ENCODE measurements around the gene RNFT2.

The RNFT2 gene, protein sequence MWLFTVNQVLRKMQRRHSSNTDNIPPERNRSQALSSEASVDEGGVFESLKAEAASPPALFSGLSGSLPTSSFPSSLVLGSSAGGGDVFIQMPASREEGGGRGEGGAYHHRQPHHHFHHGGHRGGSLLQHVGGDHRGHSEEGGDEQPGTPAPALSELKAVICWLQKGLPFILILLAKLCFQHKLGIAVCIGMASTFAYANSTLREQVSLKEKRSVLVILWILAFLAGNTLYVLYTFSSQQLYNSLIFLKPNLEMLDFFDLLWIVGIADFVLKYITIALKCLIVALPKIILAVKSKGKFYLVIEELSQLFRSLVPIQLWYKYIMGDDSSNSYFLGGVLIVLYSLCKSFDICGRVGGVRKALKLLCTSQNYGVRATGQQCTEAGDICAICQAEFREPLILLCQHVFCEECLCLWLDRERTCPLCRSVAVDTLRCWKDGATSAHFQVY

DNA sequence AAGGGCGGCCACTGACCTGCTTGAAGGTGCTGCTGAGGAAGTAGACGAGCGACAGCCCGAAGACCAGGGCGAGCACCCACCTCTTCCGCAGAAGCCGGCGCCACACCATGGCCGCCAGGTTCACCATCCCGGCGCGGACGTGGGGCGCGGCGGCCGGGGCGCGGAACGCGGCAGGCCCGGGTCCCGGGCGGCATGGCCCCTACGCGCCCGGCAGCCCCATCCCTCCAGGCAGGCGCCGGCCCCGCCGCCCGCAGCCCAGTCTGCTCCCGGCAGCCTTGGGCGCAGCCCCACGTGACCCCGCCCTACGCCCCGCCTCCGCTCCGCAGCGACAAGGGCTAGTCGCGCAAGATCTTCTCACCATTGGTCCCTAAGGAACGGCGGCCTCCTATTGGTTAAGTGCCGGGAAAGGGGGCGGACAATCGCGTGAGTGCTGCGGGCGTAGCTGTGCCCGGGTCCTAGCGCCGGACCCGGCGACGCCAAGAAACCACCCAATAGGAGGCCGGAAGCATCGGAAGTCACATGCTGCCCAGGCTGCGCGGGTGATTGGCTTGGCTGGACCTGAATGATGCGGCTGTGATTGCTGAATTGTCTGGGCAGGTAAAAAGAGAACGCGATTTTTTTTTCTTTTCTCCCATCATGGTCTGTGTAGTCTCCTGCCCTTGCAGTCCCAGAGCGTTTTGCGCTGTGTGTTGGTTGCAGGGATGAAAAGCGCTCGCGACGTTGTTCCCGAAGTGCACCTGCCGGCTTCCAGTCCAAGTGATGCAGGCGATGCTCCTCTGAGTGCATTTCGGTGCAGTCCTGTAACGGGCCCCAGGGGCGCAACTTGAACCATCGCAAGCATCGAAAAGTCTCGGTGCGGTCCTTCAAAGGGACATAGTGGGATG lies at the start of gene RNFT2, which contains the start of gene SPRING1:
RNFT2 (plus strand) TSS at position 542 of the 884 bp plus-strand sequence. CDS start 2,183 bp downstream, outside the sequence.
SPRING1 (minus strand) TSS at position 296 of the 884 bp plus-strand sequence; CDS start at position 127, 169 bp downstream.
- DNase-seq (ENCODE audit: low read depth in 2 of 2), result peak; percentile 97

DNA sequence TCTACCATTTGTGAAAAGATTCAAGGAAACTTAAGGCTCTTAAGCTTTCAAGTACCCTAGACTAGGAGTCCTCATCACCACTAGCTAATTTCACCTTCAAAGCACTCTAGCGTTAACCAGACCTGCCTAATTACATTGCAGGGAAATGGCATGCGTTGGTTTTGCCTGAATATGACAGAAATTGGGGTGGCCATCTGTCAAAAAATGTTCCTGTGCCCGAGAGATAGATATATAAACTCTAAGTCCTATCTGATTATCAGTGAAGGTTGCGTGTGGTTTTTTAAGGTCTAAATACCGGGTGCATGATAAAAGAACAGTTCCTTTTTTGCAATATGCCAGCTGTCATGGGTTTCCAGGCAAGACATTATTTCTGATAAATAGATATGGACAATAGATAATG lies 48.6 kb upstream of the RNFT2 start:
- DNase-seq (ENCODE audit: low read depth in 2 of 2), result no peak

DNA sequence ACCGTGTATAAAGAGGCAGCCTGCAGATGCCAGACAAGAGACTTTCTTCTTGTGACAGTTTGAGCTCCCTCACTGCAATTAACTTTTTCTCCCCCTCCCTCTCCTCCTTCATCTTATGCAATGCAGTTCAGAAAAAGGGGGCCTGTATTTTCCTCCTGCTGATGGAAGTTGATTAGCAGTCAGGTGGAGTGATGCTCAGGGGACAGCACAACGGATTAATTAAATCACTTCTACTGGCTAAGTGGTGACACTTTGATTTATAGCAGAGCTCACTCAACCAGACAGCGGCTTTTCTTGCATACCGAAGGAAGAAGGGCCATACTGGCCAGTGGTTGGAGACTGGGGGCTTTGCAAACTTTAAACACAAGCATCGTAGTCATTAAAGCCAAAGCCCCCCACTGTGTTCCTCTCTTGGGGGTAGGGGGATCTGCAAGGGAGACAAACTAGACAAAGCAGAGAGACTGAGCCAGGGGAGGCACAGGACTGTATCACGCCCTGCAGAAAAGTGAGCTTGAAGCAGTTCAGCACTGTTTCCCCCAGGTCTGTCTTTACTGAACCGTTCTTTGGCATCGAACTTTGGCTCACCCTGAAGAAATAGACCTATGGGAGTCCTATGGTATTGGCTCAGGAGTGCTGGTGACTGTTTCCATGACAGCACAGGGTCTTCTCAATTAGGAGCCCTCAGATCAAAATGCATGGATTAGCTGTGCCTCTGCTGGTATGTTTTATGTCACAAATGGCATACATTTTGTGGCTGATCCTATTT lies 48.0 kb upstream of the RNFT2 start:
- DNase-seq (ENCODE audit: low read depth in 2 of 2), result no peak

DNA sequence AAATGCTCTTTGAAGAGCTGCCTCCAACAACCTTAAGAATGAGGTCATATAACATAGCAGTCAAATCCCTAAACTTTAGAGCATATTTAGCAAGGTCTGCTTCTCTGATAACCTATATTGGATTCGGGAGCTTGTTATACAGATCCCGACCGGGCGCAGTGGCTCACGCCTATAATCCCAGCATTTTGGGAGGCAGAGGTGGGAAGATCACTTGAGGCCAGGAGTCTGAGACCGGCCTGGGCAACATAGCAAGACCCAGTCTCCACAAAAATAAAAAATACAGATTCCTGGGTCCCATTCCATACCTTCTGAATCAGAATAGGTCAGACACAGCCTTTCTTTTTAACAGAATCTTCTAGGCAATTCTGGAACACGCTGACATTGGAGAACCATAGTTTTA lies 46.9 kb upstream of the RNFT2 start:
- DNase-seq (ENCODE audit: low read depth in 2 of 2), result no peak

DNA sequence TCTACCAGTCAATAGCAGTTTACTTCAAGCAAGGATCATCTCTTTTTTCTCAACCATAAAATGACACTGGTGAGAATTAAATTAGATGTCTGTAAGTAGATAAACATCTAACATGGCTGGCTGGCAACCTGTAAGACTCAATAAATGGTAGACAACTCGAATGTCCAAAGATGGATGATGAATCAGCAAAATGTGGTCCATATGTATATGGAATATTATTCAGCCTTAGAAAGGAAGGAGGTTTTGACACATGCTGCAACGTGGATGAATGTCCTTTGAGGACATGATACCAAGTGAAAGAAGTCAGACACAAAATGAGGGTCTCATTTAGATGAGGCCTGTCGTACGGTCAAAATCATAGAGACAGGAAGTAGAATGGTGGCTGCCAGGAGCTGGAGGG lies 46.5 kb upstream of the RNFT2 start:
- DNase-seq (ENCODE audit: low read depth in 2 of 2), result no peak

DNA sequence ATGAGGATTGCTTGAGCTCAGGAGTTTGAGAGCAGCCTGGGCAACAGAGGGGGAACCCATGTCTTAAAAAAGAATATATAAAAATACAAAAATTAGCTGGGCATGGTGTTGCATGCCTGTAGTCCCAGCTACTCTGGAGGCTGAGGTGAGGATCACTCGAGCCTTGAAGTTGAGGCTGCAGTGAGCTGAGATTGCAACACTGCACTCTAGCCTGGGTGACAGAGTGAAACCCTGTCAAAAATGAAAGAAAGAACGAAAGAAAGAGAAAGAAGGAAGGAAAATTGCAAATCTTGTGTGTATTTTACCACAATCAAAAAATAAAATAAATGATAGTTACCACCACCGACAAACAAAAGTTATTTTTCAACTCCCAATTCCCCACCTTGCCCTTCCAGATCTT lies 45.5 kb upstream of the RNFT2 start:
- no peak for DNase-seq (ENCODE audit: low read depth in 2 of 2)

DNA sequence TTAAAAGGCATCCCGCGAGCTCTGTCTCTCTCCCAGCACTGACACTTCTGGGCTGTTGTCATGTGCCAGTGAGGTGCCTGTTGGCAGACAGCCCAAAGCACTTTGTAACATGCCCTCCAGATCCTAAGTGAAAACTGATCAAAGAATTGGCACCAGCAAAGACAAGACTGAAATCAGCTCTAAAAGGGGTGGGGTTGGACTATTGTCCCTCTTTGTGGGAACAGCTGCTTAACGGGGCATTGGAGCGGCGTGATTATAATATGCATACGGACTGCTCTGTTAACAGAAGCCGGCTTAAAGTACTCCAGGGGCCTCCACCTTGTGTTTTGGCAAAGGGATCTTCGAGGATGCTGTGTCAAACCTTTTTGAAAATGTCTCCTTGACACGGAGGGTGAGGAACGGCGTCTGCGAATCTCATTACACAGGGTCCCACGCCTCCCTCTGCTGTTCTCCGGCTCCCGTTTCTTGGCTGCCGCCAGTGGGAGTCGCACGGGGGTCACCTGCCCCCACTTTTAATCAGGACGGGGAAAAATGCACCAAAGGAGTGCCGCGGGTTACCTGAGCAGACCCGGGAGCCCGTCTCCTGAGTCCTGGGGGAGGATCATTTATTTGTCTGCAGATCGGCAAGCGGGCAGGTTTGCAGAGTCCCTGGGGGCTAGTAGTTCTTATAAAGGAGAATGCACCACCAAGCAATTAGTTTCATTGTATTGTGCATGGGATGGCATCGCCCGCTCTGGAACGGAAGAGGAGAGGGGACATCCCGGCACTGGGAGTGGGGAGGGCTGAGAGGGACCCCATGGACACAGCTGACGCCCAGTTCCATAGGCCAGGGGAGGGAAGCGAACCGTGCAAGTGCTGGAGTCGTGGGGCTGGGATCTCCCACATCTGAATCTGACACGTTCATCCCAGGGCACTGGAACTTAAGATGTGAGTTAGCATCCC lies 44.6 kb upstream of the RNFT2 start:
- DNase-seq (ENCODE audit: low read depth in 2 of 2), result no peak

DNA sequence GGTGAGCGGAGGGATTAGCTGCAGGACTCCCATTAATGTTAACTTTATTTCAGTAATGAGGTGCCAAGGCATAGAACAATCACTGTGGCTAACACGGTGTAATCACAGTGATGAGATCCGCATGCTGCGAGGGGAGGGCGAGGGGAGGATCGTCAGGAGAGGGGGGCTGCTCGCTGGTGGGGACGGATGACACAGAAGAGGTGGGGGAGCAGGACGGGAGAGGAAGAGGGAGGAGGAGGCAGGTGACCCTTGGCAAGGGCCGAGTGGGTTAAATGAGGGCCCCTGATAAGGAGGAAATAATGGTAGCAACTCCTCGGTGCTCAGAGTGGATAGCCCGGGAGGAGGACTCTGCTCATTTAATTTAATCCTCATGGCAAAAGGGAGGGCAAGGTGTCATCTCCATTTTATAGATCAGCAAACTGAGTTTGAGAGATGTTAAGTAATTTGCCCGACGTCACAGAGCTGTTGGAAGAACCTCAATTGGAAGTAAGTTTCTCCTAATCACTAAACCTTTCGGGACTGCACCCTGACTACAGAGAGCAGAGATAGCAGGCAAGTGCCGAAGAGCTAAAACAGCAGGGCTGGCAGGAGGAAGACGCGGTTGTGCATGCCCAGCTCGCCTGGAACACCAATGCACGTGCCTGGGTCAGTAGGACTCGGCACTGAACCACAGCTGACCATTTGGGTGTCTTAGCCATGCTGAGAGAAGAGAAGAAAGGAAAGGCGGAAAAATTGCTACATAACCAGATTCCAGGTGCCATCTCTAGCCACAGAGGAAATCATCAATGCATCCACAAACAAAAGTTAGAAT lies 43.3 kb upstream of the RNFT2 start:
- DNase-seq (ENCODE audit: low read depth in 2 of 2), result no peak

DNA sequence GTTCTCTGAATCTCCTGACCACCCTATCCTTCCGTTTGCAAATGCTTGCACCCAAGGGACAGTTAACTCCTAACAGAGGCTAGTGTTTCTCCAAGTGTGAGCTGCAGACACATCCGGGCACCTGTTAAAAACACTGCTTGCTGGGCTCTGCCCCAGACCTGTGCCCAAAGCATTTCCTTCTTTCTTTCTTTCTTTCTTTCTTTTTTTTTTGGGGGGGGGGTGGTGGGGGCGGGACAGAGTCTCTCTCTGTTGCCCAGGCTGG lies 42.7 kb upstream of the RNFT2 start:
- DNase-seq (ENCODE audit: low read depth in 2 of 2), result no peak

DNA sequence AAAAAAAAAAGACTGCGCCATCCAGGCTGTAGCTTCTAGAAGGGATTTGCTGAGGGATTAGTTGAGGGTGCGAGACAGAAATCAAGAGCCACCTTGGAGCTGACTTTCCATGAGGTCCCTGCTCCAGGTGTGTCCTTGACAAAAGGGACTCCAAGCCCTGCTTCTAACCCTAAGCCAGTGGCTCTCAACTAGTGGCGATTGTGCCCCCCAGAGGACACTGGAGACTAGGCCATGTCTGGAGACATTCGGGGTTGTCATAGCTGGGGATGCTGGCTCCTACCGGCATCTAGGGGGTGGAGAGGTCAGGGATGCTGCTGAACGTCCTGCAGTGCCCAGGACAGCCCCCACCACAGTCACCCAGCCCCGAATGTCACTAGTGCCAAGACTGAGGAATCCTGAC lies 40.8 kb upstream of the RNFT2 start:
- no peak for DNase-seq (ENCODE audit: low read depth in 2 of 2)

DNA sequence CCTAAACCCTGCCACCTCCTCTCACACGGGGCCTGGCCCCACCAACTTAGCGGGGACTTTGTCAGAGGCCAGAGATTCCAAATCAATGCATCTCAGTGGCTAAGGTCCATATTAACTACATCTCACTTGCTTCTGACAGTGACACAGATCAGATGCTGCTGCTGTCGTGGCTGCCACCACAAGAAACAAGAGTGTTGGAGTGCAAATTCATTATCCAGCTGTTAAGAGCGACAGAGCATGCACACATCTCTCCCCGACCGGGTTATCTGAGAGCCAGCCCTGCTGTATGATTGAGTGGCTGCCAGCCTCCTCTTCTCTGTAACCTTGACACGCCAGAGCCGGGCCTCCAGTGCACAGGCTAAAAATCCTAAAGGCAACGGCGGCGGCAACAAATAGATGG lies 40.4 kb upstream of the RNFT2 start:
- DNase-seq (ENCODE audit: low read depth in 2 of 2), result no peak

DNA sequence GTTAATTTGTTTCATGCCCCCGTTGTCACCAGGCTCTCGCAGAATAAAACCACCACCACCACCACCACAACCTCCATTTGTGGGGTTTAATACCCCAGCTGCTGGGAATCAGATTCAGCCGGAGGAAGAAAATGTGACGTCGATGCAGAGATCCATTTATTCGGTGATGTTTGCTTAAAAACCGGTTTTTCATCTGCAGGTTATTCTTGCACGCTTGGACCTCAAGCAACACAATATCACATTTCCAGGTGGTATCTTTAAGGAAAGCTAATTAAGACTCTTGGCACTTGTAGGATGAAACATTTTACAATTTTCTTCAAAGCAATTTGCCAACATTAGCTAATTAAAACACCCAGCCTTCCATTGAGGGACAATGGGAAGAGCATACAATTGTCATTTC lies 40.0 kb upstream of the RNFT2 start:
- no peak for DNase-seq (ENCODE audit: low read depth in 2 of 2)

DNA sequence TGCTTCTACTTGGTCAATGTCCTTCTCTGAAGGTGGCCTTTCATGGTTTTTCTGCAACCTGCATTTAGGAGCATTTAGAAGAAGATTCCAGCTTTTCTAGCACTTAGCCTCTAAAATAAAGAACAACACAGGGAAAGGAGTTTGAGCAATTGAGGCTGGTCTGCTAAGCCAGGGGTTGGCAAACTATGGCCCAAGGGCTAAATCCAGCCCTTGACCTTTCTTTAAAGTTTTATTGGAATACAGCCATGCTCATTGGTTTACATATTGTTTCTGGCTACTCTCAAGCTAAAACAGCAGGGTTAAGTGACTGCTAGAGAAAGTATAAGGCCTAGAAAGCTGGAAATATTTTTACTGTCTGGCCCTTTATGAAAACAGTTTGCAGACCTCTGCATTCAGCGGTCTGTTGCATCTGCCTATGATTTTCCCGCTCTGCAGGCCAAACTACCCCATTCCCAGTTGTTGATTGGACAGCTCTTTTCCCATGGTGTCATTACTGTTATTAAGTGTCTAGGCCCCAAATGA lies 39.5 kb upstream of the RNFT2 start:
- DNase-seq (ENCODE audit: low read depth in 2 of 2), result no peak

DNA sequence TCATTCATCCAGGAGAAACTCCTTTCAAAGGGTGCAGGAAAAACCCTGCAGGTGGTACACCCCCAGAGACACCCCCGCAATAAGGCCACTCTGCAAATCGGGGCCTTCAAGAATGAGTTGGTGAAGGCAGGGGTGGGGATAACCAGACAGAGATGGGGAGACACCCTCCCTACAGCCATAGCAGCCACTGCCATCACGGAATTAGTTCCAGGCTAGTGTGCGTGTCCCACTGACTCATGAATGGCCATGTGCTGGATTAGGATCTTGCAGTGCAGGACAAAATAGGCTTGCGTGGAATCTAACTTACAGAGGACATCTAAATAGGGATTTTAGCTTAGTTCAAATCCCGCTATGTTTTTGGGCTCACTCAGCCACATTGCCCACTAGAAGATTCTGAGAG lies 38.0 kb upstream of the RNFT2 start:
- DNase-seq (ENCODE audit: low read depth in 2 of 2), result no peak

DNA sequence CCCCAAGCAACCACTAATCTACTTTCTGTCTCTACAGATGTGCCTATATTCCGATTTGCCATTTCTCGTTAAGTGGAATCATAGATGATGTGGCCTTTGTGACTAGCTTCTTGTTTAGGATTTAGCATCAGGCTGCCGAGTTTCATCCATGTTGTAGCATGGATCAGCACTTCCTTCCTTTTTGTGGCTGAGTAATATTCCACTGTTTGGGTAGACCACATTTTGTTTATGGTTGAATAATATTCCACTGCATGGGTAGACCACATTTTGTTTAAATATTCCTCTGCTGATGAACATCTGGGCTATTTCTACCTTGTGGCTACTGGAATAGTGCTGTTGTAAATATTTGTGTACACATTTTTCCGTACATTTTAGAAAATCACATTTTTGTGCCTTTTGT lies 36.7 kb upstream of the RNFT2 start:
- no peak for DNase-seq (ENCODE audit: low read depth in 2 of 2)

DNA sequence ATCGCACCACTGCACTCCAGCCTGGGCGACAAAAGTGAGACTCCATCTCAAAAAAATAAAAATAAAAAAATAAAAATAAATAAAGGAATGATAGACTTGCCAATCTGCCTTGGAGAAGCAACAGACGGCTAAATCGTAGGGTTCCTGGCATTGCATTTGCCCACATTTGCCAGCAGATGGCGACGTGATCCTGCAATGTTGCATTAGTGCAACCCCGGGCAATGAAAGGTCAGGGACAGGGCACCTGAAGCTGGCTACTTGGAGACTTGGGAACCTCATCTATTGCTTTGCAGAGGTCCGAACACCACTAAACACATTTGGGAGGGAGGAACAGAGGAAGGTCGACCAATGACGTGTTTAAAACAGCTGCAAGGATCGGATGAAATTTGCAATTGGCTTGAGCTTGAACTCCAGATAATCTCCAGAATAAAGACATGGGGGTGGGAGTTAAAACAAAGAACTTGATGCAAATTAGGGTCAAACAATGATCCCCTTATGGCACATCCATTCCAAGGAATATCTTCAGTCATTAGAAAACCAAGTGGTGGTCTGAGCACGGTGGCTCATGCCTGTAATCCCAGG lies 34.8 kb upstream of the RNFT2 start:
- DNase-seq (ENCODE audit: low read depth in 2 of 2), result peak; percentile 38 to 51

DNA sequence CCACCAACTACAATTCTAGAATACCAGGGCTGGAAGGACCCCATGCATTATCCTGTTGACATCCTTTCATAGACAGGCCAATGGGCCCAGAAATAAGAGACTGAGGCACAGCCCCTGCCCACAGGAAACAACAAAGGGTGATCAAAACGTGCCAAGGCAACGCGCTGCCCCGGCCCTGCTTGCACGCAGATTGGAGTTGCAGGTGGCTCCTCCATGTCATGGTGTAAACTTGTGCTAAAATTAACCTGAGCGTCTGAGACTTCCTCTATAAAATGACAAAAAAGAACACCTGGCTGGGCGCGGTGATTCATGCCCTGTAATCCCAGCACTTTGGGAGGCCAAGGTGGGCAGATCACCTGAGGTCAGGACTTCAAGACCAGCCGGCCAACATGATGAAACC lies 30.4 kb upstream of the RNFT2 start:
- DNase-seq (ENCODE audit: low read depth in 2 of 2), result no peak

DNA sequence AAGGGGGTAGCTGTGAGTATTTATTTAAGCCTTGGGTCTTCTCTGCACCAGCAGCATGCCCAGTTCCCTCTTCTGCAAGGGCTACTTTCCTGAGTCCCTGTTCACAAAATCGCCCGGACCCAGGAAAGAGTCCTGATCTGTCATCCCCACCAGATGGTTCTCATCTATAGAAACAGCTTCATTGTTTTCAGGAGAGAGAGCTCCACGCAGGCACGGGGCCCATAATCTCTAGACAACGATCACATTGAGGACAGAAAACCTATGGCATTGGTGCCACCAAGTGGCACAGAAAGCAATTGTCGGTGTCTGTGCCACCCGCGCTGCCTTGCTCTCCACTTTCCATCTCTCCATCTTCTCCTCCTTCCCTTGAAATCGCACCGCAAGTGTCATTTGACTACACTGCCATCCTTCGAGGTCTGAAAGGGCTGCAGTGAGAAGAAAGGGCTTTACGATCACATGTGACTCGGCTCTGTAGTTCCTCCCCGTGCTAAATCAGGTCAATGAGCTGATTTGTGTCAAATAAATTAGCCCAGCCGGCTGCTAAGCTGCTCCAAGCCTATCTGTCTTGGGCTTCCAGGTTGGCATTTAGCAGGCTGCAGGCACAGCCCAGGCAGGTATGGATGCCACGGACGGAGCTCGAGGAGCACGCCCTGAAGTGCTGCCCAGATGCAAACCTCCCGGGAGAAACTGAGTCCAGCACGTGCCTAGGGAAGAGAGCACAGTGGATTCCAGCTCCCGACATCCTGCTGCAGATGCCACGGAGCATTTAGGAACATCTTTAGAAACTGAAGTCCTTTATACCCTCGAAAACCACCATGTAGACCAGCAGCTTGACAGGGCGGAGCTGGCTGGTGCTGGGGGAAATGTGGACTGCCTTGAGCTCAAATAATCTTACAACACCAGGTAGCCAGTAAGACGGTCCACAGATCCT lies 29.0 kb upstream of the RNFT2 start:
- peak in 1 of 2 donors; percentile 30 for DNase-seq (ENCODE audit: low read depth in 2 of 2)

DNA sequence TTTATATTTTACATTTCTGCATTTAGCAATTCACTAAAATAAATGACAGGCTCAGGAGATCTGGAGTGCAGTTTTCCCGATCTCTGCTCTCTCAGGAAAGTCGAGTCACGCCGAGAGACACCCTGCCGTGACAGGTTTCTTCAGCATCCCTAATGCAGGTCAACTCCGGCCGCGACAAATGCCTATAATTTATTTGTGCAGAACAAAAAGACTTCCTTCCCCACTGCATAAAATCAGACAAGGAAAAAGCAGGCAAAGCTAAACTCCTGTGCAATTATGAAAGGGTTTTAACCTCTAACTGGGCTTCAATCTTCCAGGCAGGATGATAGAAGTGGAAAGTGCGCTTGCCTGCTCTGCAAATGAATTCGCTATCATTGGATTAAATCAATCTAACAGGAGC lies 28.3 kb upstream of the RNFT2 start:
- DNase-seq (ENCODE audit: low read depth in 2 of 2), result no peak
